IPS-NIHi11 (cell line): Measurements from ENCODE around the gene TERT.
"Not testable (repeated sequence)": the region's sequence is repeated elsewhere in the genome, so short reads cannot be mapped to it uniquely, and the experiment has no call there.

Experiments used
- DNase-seq: peaks from one replicate; pipeline ENCODE4 v3.0.0; 2012; ENCODE audit warnings: mixed read lengths, low spot score

TERT gene

GRCh38 chr5:1294206-1294834, 548 bp downstream of the TERT start:
- peak; percentile 63 for DNase-seq

- DNase-seq, result no peak
Observed at GRCh38 chr5:1293416-1294205, 1.3 kb downstream of the TERT start.

- no peak for DNase-seq
Observed at GRCh38 chr5:1292846-1293415, 1.9 kb downstream of the TERT start.

GRCh38 chr5:1292139-1292538, 2.7 kb downstream of the TERT start:
- peak; percentile 1 for DNase-seq

- DNase-seq, result no peak
Observed at GRCh38 chr5:1291611-1292080, 3.2 kb downstream of the TERT start.

- not testable (repeated sequence) for DNase-seq
Observed at GRCh38 chr5:1290956-1291355, 3.9 kb downstream of the TERT start.

- DNase-seq, result not testable (repeated sequence)
Observed at GRCh38 chr5:1289559-1289958, 5.3 kb downstream of the TERT start.

GRCh38 chr5:1288439-1289335, 6.2 kb downstream of the TERT start:
- DNase-seq, result no peak

GRCh38 chr5:1285883-1286291, 9.0 kb downstream of the TERT start:
- DNase-seq, result no peak

GRCh38 chr5:1285141-1285540, 9.7 kb downstream of the TERT start:
- DNase-seq, result no peak

GRCh38 chr5:1284336-1284970, 10.4 kb downstream of the TERT start:
- DNase-seq, result not testable (repeated sequence)

- DNase-seq, result not testable (repeated sequence)
Observed at GRCh38 chr5:1283729-1284041, 11.2 kb downstream of the TERT start.

GRCh38 chr5:1282993-1283728, 11.7 kb downstream of the TERT start:
- not testable (repeated sequence) for DNase-seq

GRCh38 chr5:1282131-1282992, 12.5 kb downstream of the TERT start:
- no peak for DNase-seq

GRCh38 chr5:1281038-1281882, 13.6 kb downstream of the TERT start:
- DNase-seq, result no peak

GRCh38 chr5:1280177-1281037, 14.5 kb downstream of the TERT start:
- no peak for DNase-seq

GRCh38 chr5:1279443-1280151, 15.3 kb downstream of the TERT start:
- no peak for DNase-seq
